Neural crest cell (in vitro differentiated cells): ENCODE measurements around the gene SLC35F1. TPM values are rescaled to one million over a fixed set of nuclear protein-coding genes. Genes with fewer than 3 reads are reported as not detected.

ENCODE experiments used
- DNase-seq: peaks from one replicate; pipeline ENCODE4 v3.0.0; 2021; ENCODE audit warnings: low read depth, mixed read lengths, low spot score
- H3K27ac Mint-ChIP-seq: one replicate; pipeline ENCODE4 v1.8.0; 2021; ENCODE audit warnings: mild to moderate bottlenecking, mixed read lengths; ENCODE audit not compliant: unreplicated experiment
- H3K27me3 Mint-ChIP-seq: 2 replicates; pipeline ENCODE4 v1.8.0; 2021; ENCODE audit warnings: low read depth, mild to moderate bottlenecking, mixed read lengths
- H3K36me3 Mint-ChIP-seq: 2 replicates; pipeline ENCODE4 v1.8.0; 2021; ENCODE audit warnings: low read depth, mild to moderate bottlenecking, mixed read lengths
- H3K4me1 Mint-ChIP-seq: 2 replicates; pipeline ENCODE4 v1.8.0; 2021; ENCODE audit warnings: mixed read lengths
- H3K4me3 Mint-ChIP-seq: one replicate; pipeline ENCODE4 v1.8.0; 2021; ENCODE audit warnings: mild to moderate bottlenecking, mixed read lengths
- H3K9me3 Mint-ChIP-seq: 2 replicates; pipeline ENCODE4 v1.8.0; 2021; ENCODE audit warnings: mixed read lengths
- total RNA-seq: library from RNA; stranded (reverse); gene quantifications from 2 replicates; pipeline ENCODE4 v1.2.1, GENCODE V29; 2021
- TF ChIP-seq, protein P1 (sequence below): fragments of 200-600 bp; sonication (generic); conservative IDR thresholded peaks from 2 replicates; pipeline ENCODE4 v1.5.0; 2021; ENCODE audit warnings: antibody characterized with exemption, mild to moderate bottlenecking

SLC35F1 gene
- total RNA-seq, 1 donor from 2014 or later, result 41.4 TPM

DNA sequence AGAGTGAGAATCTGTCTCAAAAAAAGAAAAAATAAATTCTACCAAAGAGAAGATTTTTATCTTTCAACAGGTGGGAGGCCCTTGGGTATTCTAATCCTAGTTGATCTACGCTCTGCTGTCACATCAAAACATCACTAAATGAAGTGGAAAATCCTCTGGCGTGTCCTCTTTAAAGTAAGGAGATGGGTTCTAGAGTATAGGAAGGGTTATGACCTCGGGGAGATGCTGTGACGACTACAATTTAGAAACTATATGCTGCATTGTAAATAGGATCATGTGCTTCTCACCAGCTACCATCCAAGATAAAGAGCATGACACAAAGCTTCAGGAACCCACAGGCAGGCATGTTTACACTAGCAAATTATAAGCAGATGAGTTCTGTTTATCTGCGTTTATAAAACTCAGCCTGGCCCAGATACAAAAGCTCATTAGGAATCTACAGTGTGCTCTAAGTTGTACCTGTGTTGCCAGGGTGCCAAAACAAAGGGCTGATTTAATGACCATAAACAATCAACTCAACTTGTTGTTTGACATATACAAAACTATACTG, 443.9 kb downstream of the SLC35F1 start:
- H3K36me3 Mint-ChIP-seq, result peaks cover 3% of the 10 kb centered on the region
- H3K27me3 Mint-ChIP-seq, result no peaks in the 10 kb centered on the region
- H3K9me3 Mint-ChIP-seq, result no peaks in the 10 kb centered on the region
- DNase-seq, result no peak
- H3K4me1 Mint-ChIP-seq, result no peaks in the 10 kb centered on the region
- H3K4me3 Mint-ChIP-seq, result no peak overlapping the region
- H3K27ac Mint-ChIP-seq, result no peak overlapping the region
- TF ChIP-seq, protein P1, sequence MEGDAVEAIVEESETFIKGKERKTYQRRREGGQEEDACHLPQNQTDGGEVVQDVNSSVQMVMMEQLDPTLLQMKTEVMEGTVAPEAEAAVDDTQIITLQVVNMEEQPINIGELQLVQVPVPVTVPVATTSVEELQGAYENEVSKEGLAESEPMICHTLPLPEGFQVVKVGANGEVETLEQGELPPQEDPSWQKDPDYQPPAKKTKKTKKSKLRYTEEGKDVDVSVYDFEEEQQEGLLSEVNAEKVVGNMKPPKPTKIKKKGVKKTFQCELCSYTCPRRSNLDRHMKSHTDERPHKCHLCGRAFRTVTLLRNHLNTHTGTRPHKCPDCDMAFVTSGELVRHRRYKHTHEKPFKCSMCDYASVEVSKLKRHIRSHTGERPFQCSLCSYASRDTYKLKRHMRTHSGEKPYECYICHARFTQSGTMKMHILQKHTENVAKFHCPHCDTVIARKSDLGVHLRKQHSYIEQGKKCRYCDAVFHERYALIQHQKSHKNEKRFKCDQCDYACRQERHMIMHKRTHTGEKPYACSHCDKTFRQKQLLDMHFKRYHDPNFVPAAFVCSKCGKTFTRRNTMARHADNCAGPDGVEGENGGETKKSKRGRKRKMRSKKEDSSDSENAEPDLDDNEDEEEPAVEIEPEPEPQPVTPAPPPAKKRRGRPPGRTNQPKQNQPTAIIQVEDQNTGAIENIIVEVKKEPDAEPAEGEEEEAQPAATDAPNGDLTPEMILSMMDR, result no peak

DNA sequence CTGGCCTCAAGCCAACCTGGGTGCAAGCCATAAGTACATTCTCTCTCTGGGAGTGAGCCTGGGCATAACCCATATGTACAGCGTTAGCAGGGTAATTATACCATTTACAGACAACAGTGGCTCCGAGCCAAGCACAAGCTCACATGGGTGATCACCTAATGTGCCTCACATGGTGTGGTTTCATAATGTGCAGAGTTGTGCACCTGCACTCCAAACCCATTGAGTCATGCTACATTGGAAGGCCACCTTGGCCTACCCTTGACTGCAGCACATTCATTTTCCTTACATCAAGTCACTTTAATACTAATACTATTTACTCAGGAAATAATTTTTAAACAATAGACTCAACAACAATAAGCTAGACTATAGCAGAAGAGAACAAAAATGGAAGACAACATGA, 446.5 kb downstream of the SLC35F1 start:
- Mint-ChIP-seq H3K4me3 (no peak overlapping the region), H3K36me3 (peaks cover 3% of the 10 kb centered on the region), H3K4me1 (no peaks in the 10 kb centered on the region), H3K9me3 (no peaks in the 10 kb centered on the region), H3K27me3 (no peaks in the 10 kb centered on the region), H3K27ac (no peak overlapping the region)
- no peak for DNase-seq
- TF ChIP-seq, protein P1, result no peak

DNA sequence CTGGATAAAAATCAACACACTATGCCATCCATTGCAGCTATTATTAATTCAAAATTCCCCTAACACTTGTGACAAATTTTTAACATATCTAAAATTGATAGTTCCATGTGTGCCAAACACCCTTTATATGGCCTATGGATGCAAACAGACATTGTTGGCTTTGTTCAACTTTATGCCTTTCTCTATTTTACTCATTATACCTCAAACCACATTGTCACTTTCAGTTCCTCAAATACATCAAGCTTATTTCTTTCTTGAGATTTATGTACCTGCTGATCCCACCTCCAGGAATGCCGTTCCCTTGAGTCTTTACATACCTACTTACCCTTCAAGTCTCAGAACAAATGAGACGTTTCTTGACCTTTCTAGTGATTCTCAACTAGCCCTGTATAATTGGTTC, 447.6 kb downstream of the SLC35F1 start:
- Mint-ChIP-seq H3K27ac (no peak overlapping the region), H3K27me3 (no peaks in the 10 kb centered on the region), H3K4me3 (no peak overlapping the region), H3K36me3 (peaks cover 3% of the 10 kb centered on the region), H3K4me1 (no peaks in the 10 kb centered on the region), H3K9me3 (no peaks in the 10 kb centered on the region)
- no peak for DNase-seq
- TF ChIP-seq, protein P1, result no peak

DNA sequence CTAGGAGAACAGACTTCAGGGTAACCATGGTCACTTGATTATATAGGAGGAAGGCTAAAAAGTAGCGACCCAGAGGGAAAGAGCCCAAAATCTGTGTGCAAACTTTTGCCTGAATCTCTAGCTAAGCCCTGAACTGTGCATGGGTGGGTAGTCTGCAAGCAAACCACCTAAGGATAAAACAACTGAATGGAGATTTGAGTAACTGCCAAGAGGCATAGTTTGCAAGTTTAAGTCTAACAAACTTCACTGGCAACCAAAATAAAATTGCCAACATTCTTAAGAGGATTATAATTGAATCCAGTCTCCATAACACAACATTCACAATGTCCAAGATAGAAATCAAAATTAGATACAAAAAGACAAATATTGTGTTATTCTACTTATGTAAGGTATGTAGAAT, 449.0 kb downstream of the SLC35F1 start:
- peaks cover 3% of the 10 kb centered on the region for H3K36me3 Mint-ChIP-seq
- no peak for DNase-seq
- H3K9me3 Mint-ChIP-seq, result peaks cover 5% of the 10 kb centered on the region
- H3K27me3 Mint-ChIP-seq, result no peaks in the 10 kb centered on the region
- TF ChIP-seq, protein P1, result no peak
- no peak overlapping the region for H3K4me3 Mint-ChIP-seq
- no peak overlapping the region for H3K27ac Mint-ChIP-seq
- no peaks in the 10 kb centered on the region for H3K4me1 Mint-ChIP-seq

DNA sequence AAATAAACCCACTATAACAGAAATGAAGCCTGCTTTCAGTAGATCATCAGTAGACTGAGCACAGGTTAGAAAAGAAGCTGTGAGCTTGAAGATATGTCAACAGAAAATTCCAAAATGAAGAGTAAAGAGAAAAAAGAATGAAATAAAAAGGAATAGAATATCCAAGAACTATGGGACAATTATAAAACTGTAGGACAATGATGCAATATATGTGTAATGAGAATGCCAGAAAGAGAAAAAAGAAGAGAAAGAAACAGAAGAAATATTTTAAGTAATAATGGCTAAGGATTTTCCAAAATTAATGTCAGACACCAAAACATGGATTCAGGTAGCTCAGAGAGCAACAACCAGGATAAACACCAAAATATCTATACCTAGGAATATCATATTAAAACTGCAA, 449.6 kb downstream of the SLC35F1 start:
- TF ChIP-seq, protein P1, result no peak
- H3K27me3 Mint-ChIP-seq, result no peaks in the 10 kb centered on the region
- peaks cover 3% of the 10 kb centered on the region for H3K36me3 Mint-ChIP-seq

More for the DNA sequence above, 449.6 kb downstream of the SLC35F1 start:
- Mint-ChIP-seq H3K4me3 (no peak overlapping the region), H3K27ac (no peak overlapping the region), H3K9me3 (peaks cover 5% of the 10 kb centered on the region), H3K4me1 (no peaks in the 10 kb centered on the region)
- DNase-seq, result no peak

Other genes starting within 250 kb of the SLC35F1 start
- 33.7 and 35.7 TPM in 2 replicates for gene NUS1, start 231.8 kb upstream of the SLC35F1 start, total RNA-seq